Measurements from ENCODE around the gene CNN3. TPM values are rescaled to one million over a fixed set of nuclear protein-coding genes. Genes with fewer than 3 reads are reported as not detected.

Gene CNN3
- total and polyA plus RNA-seq, 2 of the 4 experiments (the other 2 are of a cell fraction) = 249 to 552 TPM

- H4K91ac ChIP-seq (ENCODE audit: insufficient read depth, low read depth, low read length) = no peak overlapping the region
- H3K36me3 ChIP-seq (ENCODE audit: control insufficient read depth, insufficient read depth, low read length) = no peaks in the 10 kb centered on the region
- TF ChIP-seq CEBPB (IDR thresholded peaks at IDR 0.05; ENCODE audit: low read depth, low read length) (no peak), FOS (IDR thresholded peaks at IDR 0.05; ENCODE audit: low read depth, low read length) (no peak), RAD21 (IDR thresholded peaks at IDR 0.05; ENCODE audit: low read length) (no peak), RCOR1 (IDR thresholded peaks at IDR 0.05; ENCODE audit: insufficient replicate concordance, low read length) (no peak), SMC3 (IDR thresholded peaks at IDR 0.05; ENCODE audit: low read depth, low read length) (no peak), MAZ (IDR thresholded peaks at IDR 0.05; ENCODE audit: borderline replicate concordance, low read depth, low read length) (no peak), USF2 (IDR thresholded peaks at IDR 0.05; ENCODE audit: low read depth, low read length) (no peak), BHLHE40 (IDR thresholded peaks at IDR 0.05; ENCODE audit: low read depth, low read length) (no peak), MAFK (IDR thresholded peaks at IDR 0.05; ENCODE audit: low read depth, low read length) (no peak), POLR2A (IDR thresholded peaks at IDR 0.05; ENCODE audit: low read depth, low read length) (no peak), MXI1 (IDR thresholded peaks at IDR 0.05; ENCODE audit: borderline replicate concordance, low read depth, low read length) (no peak), ELK1 (IDR thresholded peaks at IDR 0.05; ENCODE audit: borderline replicate concordance, low read depth, low read length) (no peak), RFX5 (IDR thresholded peaks at IDR 0.05; ENCODE audit: low read depth, low read length) (no peak), NFE2L2 (IDR thresholded peaks at IDR 0.05; ENCODE audit: low read depth, low read length) (no peak), CHD1 (IDR thresholded peaks at IDR 0.05; ENCODE audit: low read depth, low read length) (no peak)
- ChIA-PET POLR2A (ENCODE audit: unreplicated experiment) (no interaction called here), CTCF (no interaction called here)
- no peak overlapping the region for H3K9ac ChIP-seq (ENCODE audit: low read depth, low read length)
- no peak overlapping the region for H4K8ac ChIP-seq (ENCODE audit: low read depth in 2 of 2, low read length in 2 of 2)
- WGBS, 2 experiments (ENCODE audit: extremely low coverage in 2 of 2, insufficient read length in 1 of 2) = 40% methylated on average over 1 of the region's 6 CpGs; no CpG with 5 or more reads in 1 of the 2 experiments
- peak overlapping the region; percentile 33 for H3K14ac ChIP-seq (replicated peaks; ENCODE audit: low read depth, low read length)
- H2BK15ac ChIP-seq (ENCODE audit: low read depth, low read length) = no peak overlapping the region; the same call in 2 of the 3 replicates
- H2BK120ac ChIP-seq (ENCODE audit: low read depth, low read length) = 0 out of 2 replicates have a peak overlapping the region, but pooled peaks have one; percentile 27
- 0 out of 2 replicates have a peak overlapping the region, but pooled peaks have one; percentile 26 for H3K27ac ChIP-seq (ENCODE audit: insufficient read depth, low read length)
- H3K79me1 ChIP-seq (ENCODE audit: low read depth in 1 of 2, low read length in 2 of 2) = no peaks in the 10 kb centered on the region
- H4K5ac ChIP-seq (ENCODE audit: low read depth, low read length) = 0 out of 2 replicates have a peak overlapping the region, but pooled peaks have one; percentile 5
- H3K4me3 ChIP-seq (ENCODE audit: insufficient read depth, low read depth, low read length) = no peak overlapping the region
- no peak overlapping the region for H2BK20ac ChIP-seq (ENCODE audit: low read depth, low read length)
- DNase-seq = peak; percentile 28
- peaks cover 11% of the 10 kb centered on the region for H3K4me1 ChIP-seq (ENCODE audit: control insufficient read depth, insufficient read depth, low read length)
- no peak overlapping the region for H2AFZ ChIP-seq (replicated peaks; ENCODE audit: low read length, poor library complexity)
- dilution Hi-C loops (cut with HindIII; ENCODE audit: low sequenced_read_pairs, unreplicated experiment) = no loop called here
- H3K9me3 ChIP-seq (ENCODE audit: control insufficient read depth, insufficient read depth, low read length) = no peaks in the 10 kb centered on the region
- H3K27me3 ChIP-seq (ENCODE audit: control insufficient read depth, insufficient read depth, low read length) = no peaks in the 10 kb centered on the region
- peak overlapping the region; percentile 9; the same call in 1 of the 2 replicates for H3K4ac ChIP-seq (ENCODE audit: low read depth, low read length)
- in situ Hi-C loops (cut with MboI; ENCODE audit: low sequenced_read_pairs) = no loop called here
- H2BK5ac ChIP-seq (ENCODE audit: low read depth, low read length, poor library complexity, severe bottlenecking) = no peak overlapping the region
- peak; percentile 38 for ATAC-seq (ENCODE audit: low read depth)
- H3K23ac ChIP-seq (ENCODE audit: low read depth, low read length) = no peak overlapping the region
- H3K18ac ChIP-seq (ENCODE audit: low read depth, low read length) = peak overlapping the region; percentile 24
- intact Hi-C loops (cut with micrococcal nuclease) = no loop called here
- no peaks in the 10 kb centered on the region for H3K9me1 ChIP-seq (ENCODE audit: insufficient read depth, low read length)
- no peak overlapping the region for H2AK9ac ChIP-seq (replicated peaks; ENCODE audit: low read depth, low read length, poor library complexity)
- no peak overlapping the region for H2AK5ac ChIP-seq (ENCODE audit: low read depth, low read length)
- no peaks in the 10 kb centered on the region for H4K20me1 ChIP-seq (ENCODE audit: insufficient read depth, low read length)
- BruUV-seq (replicated peaks) = no TSS peak
- no peak overlapping the region for H3K56ac ChIP-seq (ENCODE audit: extremely low read depth, insufficient read depth, low read length)
- H3K4me2 ChIP-seq (ENCODE audit: low read depth, low read length) = no peak overlapping the region
These were observed 29.1 kb upstream of the CNN3 start for GRCh38 chr1:94955767-94956632.

Measured in IMR-90 (cell line).